Measurements from ENCODE around the gene CD33.

GRCh38 chr19:51226067-51226466 lies 1.2 kb downstream of the CD33 start:
- no peak for TF ChIP-seq CTCF (conservative IDR thresholded peaks at IDR 0.05; ENCODE audit: low read depth, low read length)
- no peak for TF ChIP-seq EZH2 (IDR thresholded peaks at IDR 0.05; ENCODE audit: borderline replicate concordance, low read depth, low read length, poor library complexity, severe bottlenecking)

All from A673 (cell line).